Right lobe of liver (tissue), 4 donors: ENCODE measurements around the gene IL2RA.
"Not testable (repeated sequence)": the region's sequence is repeated elsewhere in the genome, so short reads cannot be mapped to it uniquely, and the experiment has no call there.

ENCODE experiments used
- POLR2A ChIP-seq: fragments of 450-650 bp; IDR thresholded peaks from one replicate; pipeline ENCODE4 v1.6.1; 2017; ENCODE audit warnings: antibody characterized with exemption, mild to moderate bottlenecking
- TF ChIP-seq, protein P1 (sequence below), 4 donors: fragments of 200-600 bp in 3 of 4; fragments of 450-650 bp in 1 of 4; IDR thresholded peaks; one replicate each; pipeline versions ENCODE4 v1.5.1 to v1.8.0; 2016 to 2022; ENCODE audit warnings: antibody characterized with exemption in 4 of 4, mild to moderate bottlenecking in 2 of 4
- donor health status: DM: no; HTN: no; CAD: no.
- donor health status: DM: no; HTN: no; CAD: no.
- donor health status: DM: no; HTN: yes; CAD: no.

DNA sequence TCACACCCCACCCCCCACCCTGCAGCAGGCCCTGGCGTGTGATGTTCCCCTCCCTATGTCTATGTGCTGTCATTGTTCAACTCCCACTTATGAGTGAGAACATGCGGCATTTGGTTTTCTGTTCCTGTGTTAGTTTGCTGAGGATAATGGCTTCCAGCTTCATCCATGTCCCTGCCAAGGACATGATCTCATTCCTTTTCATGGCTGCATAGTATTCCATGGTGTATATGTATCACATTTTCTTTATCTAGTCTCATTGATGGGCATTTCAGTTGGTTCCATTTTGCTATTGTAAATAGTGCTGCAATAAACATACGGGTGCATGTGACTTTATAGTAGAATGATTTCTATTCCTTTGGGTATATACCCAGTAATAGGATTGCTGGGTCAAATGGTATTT lies 2.6 kb upstream of the IL2RA start:
- TF ChIP-seq, protein P1, sequence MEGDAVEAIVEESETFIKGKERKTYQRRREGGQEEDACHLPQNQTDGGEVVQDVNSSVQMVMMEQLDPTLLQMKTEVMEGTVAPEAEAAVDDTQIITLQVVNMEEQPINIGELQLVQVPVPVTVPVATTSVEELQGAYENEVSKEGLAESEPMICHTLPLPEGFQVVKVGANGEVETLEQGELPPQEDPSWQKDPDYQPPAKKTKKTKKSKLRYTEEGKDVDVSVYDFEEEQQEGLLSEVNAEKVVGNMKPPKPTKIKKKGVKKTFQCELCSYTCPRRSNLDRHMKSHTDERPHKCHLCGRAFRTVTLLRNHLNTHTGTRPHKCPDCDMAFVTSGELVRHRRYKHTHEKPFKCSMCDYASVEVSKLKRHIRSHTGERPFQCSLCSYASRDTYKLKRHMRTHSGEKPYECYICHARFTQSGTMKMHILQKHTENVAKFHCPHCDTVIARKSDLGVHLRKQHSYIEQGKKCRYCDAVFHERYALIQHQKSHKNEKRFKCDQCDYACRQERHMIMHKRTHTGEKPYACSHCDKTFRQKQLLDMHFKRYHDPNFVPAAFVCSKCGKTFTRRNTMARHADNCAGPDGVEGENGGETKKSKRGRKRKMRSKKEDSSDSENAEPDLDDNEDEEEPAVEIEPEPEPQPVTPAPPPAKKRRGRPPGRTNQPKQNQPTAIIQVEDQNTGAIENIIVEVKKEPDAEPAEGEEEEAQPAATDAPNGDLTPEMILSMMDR (IDR thresholded peaks at IDR 0.05) = not testable (repeated sequence)
- not testable (repeated sequence) for TF ChIP-seq POLR2A
